IPS-NIHi11 (cell line): ENCODE measurements around the gene UCHL5.
"Not testable (repeated sequence)": the region's sequence is repeated elsewhere in the genome, so short reads cannot be mapped to it uniquely, and the experiment has no call there.

ENCODE experiments used
- DNase-seq: peaks from one replicate; pipeline ENCODE4 v3.0.0; 2012; ENCODE audit warnings: mixed read lengths, low spot score

Gene UCHL5

DNA sequence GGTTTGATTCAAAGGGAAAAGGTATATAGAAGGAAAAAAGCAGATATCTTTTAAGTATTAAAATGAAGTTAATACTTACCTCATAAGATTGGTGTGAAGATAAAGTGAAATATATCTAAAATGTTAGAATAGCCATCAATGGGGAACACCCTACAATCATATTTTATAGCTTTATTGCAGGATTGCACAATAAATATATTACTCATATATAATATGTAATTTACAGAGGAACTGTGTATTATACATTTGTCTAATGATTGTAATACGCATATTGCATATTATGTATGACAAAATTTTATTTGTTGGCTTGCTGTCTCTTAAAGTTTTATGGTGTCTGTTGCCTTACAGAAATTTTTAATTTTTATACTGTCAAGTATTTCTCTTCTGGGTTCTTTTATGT, 47.8 kb downstream of the UCHL5 start:
- no peak for DNase-seq

DNA sequence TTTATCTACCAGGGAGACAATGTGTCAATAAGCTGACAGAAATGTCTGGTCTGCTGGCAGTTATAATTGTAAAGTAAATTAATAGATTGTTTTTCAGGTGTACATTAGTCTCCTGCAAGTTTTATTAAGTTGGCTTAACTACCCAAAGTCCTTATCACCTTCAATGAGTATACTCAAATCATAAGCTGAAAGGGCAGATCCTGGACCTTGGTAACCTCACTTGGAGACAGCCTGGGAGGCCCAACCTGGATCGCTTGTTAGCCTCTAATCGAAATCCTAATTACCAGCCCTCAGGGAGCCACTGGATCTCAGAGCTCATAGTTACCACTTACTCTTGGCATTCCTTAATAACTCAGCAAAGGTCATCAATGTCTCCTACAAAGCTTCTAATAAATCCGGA, 49.7 kb downstream of the UCHL5 start:
- DNase-seq = no peak

DNA sequence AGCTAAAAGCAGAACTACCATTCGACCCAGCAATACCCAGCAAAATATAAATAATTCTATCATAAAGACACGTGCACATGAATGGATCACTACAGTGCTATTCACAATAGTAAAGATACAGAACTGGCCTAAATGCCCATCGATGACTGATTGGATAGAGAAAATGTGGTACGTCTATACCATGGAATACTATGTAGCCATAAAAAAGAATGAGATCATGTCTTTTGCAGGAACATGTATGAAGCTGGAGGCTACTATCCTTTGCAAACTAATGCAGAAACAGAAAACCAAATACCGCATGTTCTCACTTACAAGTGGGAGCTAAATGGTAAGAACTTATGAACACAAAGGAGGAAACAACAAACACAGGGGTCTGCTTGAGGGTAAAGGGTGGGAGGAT, 53.4 kb downstream of the UCHL5 start:
- DNase-seq = no peak

DNA sequence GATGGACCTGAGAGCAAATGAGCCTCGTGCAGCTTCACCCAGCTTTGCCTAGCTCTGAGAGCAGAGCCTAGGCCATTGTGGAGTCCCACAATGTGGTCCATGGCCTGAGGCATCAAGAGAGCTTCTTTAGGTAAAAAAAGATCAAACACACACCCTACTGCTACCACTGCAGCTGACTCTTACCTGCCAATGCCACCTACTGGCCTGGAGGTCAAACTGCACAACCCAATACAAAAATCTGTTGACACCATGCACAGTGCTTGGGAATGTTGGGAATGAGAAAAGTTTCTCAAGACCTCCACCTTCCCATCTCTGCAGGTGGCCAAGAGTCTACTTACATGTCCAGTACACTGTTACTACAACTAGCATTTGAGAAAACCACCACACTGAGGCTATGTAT, 60.6 kb downstream of the UCHL5 start:
- DNase-seq = no peak

DNA sequence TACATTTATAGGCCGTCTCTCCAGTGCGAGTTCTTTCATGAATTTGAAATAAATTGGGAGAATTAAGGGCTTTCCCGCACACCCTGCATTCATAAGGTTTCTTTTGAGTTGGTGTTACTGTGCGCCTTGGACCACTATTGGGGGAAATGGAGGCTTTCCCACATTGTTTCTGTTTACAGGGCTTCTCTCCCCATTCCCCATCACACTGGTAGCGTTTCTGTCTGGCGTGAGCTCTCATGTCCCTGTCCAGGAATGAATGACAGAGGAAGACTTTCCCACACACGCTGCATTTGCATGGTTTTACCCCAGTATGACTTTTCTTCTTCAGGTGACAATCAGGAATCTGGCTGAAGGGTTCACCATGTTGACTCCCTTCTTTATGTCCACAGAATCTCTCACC, 65.0 kb downstream of the UCHL5 start:
- DNase-seq = no peak

DNA sequence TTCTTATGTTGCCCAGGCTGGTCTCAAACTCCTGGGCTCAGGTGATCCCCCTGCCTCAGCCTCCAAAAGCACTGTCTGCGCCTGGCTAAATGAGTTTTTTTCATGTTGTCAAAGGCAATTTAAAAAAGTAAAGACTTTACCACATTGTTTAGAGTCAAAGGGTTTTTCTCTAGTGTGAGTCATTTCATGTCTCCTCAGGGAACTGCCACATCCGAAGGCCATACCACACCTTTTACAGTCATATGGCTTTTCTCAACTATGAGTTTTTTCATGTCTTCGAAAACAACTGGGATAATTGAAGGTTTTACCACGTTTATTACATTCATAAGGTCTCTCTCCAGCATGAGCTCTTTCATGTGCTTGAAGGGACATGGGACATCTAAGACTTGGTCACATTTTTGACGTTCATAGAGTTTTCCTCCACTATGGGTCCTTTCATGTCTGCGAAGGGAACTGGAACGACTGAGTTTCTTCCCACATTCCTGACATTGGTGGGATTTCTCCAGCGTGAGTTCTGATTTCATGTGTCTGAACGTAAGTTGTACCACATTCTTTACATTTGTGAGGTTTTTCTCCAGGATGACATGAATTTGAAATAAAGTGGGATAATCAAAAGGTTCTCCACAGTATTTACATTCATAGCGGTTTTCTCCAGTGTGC, 65.6 kb downstream of the UCHL5 start:
- DNase-seq = no peak

DNA sequence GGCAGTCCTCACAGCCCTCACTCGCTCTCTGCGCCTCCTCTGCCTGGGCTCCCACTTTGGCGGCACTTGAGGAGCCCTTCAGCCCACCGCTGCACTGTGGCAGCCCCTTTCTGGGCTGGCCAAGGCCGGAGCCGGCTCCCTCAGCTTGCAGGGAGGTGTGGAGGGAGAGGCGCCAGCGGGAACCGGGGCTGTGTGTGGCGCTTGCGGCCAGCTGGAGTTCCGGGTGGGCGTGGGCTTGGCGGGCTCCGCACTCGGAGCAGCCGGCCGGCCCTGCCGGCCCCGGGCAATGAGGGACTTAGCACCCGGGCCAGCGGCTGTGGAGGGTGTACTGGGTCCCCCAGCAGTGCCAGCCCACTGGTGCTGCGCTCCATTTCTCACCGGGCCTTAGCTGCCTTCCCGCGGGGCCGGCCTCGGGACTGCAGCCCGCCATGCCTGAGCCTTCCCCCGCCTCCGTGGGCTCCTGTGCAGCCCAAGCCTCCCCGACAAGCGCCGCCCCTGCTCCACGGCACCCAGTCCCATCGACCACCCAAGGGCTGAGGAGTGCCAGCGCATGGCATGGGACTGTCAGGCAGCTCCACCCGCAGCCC, 72.3 kb downstream of the UCHL5 start:
- DNase-seq = not testable (repeated sequence)

DNA sequence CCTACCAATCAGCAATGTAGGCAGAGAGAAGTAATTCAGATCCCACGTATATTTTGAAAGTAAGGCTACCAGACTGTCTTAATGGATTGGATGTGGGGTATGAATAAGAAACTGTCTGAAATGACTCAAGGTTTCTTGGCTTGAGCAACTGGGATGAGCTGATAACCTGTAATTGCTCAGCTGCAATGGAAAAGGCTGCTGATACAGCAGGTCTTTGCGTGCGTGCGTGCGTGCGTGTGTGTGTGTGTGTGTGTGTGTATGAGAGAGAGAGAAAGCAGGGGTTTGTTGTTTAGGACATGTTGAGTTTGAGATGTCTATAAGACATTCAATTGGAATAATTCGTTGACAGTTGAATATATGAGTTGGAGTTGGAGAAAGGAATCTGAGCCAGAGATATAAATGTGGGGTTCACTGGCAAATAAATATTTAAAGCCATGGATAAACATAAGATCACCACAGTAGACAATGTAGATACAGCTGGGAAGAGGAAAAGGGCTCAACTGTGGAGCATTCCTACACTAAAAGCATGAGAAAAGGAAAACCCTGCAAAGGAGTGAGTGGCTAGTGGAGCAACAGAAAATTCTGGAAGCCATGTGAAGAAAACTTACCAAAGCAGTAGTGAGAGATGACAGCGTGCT, 72.9 kb downstream of the UCHL5 start:
- no peak for DNase-seq

DNA sequence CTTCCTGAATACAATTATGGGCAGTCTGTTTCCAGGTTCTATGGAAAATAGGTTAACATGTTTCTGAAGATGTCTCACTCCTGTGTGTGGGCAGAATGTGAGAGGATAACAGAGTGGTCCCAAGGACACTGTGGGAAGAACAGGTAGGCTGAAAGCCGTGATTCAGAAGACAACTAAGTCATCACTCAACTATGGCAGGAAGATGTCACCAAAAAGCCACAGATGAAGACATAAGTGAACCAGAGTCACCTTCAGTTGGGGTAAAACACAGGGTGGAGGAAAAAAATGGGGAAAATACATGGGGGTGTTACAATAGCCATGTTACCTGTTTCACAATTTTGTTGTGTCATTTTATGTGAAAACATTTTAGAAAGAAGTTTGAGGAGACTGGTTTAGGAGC, 75.1 kb downstream of the UCHL5 start:
- DNase-seq = no peak

DNA sequence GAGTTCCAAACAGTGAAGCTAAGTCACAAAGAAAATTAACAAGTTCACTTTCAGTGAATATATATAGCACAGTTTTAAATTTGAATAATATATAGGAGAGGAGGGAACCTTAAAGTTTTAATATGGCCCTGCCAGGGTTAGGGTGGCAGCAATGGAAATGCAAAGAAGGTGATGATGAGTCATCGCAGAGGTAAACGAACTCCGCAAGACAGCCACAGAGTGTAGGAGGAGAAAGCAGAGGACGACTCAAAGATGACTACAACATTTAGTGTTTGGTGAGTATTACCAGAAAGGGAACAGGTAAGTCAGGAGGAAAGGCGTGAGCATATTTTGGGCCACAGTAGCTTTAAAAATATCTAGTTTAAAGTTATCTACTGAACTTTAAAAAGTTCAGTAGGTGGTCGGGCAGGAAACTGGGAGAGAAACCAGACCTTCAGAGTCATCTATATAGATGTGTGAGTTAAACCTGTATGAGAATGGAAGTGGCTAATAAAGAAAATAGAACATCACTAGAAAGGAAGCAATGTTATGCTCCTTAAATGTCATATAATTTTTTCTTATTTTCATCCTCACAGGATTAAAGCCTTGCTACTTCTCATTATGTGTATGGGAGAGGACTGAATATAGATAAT, 75.7 kb downstream of the UCHL5 start:
- DNase-seq = peak; percentile 18

DNA sequence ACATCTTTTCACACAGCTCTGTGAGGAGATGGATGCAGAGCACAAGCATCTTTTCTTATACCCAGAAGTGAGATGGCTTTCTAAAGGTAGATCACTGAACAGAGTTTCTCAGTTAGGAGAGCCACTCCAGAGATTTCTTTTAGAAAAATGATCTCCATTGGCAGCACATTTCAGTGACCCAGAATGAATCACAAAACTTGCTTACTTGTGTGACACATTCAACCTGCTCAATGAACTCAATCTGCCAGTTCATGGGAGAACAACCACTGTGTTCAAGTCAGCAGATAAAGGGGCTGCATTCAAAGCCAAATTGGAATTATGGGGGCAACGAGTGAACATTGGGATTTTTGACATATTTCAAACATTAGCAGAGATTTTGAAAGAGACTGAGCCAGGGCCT, 78.3 kb downstream of the UCHL5 start:
- DNase-seq = no peak

DNA sequence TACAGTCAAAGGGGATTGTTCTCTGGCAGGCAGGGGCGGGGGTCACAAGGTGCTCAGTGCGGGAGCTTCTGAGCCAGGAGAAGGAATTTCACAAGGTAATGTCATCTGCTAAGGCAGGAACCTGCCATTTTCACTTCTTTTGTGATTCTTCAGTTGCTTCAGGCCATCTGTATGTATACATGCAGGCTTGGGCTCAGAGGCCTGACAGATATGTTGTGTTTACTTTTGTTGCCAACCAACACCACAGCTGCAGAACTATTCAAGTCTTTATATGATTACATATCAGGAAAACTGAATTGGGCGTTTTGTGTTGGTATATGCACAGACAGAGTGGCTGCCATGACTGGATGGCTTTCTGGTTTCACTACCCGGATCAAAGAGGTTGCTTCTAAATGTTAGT, 78.8 kb downstream of the UCHL5 start:
- DNase-seq = not testable (repeated sequence)

DNA sequence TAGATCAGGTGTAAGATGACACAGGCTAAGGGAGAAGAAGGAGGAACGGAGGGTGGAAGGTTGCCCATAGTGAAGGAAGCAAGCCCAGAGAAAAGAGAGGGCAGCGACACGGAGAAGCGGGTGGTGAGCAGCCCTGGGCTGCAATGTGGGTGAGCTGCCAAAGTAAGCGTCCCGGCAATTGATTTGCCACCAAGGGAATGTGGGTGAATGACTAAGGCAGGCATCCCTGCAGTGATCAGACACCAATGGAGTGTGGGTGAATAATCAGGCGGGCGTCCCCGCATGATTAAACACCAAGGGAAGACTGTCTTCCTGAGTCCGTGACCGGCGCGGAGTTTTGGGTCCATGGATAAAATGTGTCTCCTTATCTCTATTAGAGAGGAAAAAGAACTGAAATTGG, 79.6 kb downstream of the UCHL5 start:
- DNase-seq = no peak

DNA sequence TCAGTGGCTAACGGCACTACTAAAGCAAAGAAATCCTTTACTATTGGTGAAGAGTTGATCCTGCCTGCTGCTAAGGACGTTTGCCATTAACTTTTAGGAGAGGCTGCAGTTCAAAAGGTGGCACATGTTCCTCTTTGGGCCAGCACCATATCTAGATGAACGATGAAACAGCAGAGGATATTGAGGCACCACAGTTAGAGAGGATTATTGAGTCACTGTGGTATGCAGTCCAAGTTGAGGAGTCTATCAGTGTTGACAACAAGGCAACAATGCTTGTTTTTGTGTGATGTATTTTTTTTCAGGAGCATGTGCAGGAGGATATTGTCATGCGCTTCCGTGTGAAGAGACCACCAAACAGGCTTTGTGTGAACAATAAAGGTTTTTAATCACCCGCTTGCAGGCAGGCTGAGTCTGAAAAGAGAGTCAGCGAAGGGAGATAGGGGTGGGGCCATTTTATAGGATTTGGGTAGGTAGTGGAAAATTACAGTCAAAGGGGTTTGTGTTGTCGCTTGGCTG, 80.9 kb downstream of the UCHL5 start:
- DNase-seq = no peak

DNA sequence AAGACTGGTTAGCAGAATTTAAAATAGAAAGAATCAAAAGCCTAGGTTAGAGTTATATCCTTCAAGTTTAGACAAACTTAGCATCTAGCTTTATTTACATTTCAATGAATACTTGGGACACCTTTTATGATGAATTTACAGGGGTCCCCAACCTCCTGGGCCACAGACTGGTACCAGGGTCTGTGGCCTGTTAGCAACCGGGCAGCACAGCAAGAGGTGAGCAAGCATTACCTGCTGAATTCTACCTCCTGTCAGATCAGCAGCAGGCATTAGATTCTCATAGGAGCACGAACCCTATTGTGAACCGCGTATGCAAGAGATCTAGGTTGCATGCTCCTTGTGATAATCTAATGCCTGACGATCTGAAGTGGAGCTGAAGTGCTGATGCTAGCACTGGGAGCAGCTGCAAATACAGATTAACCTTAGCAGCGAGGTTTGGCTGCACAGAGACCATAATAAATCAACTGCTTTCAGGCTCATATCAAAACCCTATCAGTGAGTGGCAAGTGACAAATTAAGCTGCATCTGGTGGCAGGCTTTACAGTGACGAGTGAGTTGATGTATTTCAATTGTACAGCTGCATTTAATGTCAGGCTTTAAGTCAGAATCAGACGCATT, 82.0 kb downstream of the UCHL5 start:
- no peak for DNase-seq

DNA sequence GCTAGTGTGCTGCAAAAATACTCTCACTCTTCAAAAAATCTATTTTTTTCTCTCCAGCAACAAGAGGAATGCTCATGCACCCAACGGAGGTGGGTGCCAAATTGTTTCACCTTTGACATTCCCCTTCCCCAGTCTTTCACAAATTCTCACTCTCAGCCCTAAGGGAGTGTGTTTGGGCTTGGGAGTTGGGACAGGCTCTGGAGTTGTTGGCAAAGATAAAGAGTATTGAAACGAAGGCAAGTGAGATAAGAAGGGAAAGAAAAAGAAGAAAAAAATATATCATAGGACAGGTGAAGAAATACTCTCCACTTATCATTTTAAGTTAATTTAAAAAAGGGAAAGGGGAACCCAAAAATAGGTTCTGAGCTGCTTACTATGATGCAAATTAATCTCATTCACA, 82.6 kb downstream of the UCHL5 start:
- no peak for DNase-seq

DNA sequence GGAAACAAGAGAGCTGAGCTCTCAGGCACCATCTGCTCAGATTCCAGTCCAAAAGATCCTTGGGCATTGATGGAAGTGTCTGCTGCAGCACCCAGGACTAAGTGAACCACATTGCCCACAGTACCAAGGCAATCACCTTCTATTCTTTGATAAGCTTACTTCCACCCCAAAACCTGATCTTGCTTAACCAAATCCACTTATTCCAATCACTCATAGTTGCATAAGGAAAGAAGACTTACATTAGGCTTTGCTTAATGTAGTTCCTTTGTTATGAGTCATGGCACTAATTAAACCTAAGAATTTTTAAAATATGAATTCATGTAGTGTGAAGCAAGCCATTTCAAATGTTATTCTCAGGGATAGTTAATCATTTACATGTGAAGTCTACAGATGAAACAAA, 84.5 kb downstream of the UCHL5 start:
- DNase-seq = no peak

DNA sequence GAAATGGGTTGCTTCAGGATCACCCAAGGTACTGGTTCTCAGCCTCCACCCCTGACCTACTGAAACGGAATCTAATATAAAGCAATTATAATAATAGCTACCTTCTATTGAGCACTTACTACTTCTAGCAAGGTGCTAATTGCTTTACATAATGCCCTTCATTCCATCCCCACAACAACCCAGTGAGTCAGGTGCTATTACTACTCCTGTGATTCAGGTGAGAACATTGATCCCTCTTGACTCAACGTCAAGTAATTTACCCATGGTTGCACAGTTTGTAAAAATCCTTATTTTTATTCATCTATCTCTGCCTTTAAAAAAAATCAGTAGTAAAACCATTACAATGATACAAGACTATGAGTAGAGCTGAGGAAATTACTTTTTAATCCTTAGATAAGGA, 85.2 kb downstream of the UCHL5 start:
- no peak for DNase-seq

DNA sequence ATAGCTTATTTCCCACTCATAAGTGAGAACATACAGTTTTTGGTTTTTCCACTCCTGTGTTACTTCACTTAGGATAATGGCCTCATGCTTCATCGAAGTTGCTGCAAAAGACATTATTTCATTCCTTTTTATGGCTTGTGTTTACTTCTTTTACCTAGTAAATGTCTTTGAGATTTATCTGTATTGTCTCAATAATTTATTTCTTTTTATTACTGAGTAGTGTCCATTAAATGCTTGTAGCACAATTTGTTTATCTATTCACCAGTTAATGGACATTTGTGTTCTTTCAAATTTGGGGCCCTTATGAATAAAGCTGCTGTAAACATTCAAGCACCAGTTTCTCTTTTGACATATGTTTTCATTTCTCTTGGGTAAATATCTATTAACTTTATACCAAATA, 86.0 kb downstream of the UCHL5 start:
- DNase-seq = no peak

DNA sequence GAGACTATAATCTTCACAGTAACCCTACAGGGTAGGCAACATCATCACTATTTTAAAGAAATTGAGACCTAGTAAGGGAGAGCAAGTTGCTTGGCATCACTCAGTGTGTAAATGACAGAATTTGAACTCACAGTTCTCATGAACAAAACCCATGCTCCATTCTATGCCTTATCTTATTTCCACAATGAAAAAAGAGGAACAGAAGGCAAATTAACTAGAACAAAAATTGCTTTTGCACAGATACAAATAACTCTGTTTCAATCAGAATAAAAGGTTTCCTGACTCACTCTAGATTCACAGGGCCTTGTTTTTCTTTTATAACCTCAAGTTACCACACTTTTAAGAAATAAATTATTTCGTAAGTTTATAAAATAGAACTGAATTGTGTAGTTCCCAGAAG, 90.1 kb downstream of the UCHL5 start:
- DNase-seq = no peak

DNA sequence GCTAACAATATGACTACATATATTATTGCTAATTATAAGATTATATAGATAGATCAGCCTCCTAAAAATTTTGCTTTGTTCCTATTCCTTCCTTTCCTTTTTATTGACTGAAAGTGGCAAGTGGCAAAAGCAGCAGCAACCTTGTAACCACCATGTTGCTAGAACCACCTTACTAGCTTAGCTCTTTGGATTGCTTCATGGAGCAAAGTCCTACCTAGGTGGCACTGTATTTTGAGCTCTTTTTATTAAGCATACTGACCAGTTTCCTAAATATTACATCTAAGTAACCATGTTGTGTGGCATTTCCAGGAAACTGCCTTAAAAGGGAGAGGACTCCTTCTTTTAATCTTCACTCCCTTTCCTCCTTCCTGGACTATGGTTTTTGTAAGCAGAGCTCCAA, 90.8 kb downstream of the UCHL5 start:
- DNase-seq = no peak

DNA sequence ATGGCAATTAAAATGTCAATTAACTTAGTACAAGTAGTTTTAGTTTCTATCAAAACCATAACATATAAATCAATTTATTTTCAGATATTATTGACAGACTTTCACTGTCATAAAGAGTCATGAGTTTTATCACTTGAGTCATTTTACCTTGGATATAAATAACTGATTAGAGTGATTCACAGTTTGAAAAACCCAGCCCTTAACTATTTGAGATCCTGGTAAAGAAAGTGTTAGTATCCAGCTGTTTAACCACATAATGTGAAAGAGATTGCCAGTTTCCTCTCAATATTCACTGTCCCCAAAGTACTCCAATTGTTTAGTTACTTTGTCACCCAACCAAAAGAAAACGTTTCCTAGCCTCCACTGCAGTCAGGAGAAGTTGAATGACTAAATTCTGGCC, 91.3 kb downstream of the UCHL5 start:
- DNase-seq = no peak
